GM21528 (cell line): Measurements from ENCODE around the gene SYNDIG1.

Experiments
- ATAC-seq: cut with Tn5 transposase; IDR thresholded peaks from one replicate; pipeline ENCODE4 v1.9.1; 2021; ENCODE audit warnings: mild to moderate bottlenecking, moderate library complexity; ENCODE audit not compliant: unreplicated experiment, low FRiP score

The SYNDIG1 gene

GRCh38 chr20:24649787-24650490, 180.5 kb downstream of the SYNDIG1 start:
- ATAC-seq, result no peak

DNA sequence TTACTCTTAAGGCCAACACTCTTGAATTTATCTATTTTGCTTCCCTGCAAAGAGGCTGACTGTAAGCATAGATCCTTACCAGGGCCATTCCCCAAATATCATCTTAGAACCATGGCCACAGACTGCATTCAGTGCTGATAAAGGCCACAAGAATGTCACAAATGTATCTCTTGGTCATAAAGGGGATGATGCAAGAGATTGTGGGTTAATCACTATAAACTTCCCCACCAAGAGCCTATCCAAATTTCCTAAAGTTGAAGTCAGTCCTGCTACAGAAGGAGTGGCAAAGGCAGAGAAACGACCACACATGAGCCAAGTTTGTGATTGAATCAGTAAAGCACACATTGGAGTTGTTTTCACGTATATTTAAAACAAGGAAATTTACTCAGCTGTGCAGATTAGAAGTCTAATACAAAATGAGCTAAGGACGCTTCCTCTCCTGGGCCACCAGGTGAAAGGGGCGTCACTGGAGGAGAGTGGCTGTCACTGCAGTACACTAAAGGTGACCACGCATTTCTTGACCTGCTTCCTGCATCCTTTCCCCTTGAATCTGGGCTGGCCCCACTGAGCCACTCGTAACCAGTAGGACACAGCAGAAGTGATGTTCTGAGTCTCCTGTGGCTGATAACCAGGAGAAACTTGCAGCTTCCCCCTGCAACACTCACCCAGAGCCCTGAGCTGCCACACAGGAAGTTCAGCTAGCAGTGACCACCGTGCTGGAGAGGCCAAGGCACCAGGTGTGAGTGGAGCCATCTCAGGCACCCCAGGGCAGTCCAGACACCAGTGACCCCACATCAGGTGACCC, 181.9 kb downstream of the SYNDIG1 start:
- ATAC-seq, result no peak

DNA sequence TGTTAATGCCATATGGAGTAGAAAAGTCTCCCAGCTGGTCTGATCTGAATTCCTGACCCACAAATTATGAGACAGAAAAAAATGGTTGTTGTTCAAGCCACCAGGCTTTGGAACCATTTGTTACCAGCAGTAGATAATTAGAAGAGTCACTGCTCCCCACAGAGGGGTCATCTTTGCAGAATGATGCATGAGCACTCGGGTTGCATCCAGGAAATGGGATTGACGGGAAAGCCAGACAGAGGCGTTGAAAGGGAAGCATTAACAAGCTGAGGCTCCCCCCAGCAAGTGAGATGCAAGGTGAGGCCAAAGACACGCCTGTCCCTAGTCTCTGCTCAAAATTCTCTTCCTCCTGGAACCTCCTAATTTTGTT, 182.5 kb downstream of the SYNDIG1 start:
- no peak for ATAC-seq

DNA sequence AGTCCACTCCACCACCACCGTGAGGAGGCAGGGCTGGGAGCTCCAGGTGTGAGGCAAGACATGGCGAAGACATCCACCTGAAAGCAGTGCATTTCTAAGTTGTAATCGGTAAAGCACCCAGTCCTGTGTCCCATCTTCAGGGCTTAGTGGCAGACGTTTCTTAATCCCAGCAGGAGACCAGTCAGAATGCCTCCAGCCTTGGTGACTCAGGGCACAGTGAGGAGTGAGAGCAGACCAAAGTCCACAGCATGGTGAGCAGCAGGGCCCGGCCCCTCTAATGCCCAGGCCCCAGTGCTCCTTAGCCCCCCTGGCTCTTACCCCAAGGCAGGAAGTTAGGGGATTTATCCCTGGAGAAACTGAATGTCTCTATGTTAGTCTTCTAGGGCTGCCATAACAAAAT, 183.9 kb downstream of the SYNDIG1 start:
- ATAC-seq, result no peak

- ATAC-seq, result no peak
Measured at GRCh38 chr20:24654425-24654824, 185.0 kb downstream of the SYNDIG1 start.

DNA sequence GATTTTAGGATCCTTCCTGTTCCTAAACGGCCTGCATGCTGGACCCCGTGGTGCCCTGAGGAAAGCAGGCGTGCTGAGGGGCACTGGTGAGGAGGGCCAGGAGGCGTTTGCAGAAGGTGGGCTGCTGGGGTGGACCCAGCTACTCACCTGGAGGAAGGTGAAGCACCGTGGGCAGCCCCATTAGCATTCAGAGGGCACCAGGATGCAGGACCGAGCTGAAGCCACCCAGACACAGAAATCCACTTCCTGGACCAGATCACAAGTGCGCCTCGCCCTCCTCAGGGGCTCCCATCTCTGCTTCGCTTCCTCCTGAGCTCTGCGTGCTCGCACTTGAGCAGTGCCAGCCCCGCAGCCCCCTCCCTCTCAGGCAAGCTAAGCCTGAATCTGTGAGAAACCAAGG, 187.0 kb downstream of the SYNDIG1 start:
- no peak for ATAC-seq

DNA sequence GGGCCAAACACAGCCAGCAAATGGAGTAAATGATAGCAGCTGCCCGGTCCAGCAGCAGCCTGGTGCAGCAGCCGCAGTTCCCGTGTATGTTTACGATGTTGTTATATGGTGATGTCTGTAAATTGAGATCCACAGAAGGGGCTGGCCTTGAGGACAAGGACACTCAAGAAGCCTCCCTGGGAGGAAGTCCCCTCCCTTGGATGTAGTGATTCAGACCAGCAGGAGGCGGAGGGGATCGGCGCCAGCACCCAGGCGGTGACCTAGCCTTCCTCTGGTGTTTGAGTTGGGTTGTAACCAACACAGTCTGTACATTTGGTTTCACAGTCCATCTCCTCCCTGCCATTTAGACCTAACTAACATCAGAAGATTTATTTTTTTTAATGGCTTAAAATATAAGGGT, 187.8 kb downstream of the SYNDIG1 start:
- ATAC-seq, result no peak

DNA sequence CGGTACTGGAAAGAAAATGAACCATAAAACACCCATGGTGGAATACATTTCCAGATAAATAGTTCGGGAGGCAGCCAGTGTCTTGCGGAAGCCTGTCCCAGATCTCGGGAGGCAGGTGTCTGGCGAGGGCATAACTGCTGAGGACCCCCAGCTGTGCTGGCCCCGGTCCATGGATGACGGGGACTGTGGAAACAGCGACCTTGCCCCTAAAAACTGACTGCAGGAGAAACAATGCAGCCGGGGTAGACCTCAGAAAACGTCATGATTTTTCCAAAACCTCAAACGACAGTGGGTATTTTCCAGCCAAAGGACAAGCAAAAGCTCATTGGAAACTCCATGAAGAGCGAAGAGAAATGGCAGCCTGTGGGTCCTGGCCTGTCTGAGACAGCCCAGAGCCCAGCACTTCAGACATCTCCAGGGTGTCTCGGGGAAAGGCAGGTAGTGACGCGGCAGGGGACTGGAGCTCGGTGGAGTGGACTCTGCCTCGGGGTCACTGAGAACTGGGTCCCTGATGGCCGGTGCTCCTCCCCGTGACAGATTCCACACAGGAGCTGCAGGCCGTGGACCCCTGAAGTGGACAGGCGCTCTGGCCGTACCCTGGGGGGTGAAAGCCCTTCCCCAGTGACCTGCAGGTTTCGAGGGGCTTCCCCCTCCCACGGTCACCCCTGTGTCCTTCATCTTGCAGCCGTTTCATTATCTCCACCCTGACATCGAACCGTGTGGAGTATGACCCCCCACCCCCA, 188.6 kb downstream of the SYNDIG1 start:
- no peak for ATAC-seq

DNA sequence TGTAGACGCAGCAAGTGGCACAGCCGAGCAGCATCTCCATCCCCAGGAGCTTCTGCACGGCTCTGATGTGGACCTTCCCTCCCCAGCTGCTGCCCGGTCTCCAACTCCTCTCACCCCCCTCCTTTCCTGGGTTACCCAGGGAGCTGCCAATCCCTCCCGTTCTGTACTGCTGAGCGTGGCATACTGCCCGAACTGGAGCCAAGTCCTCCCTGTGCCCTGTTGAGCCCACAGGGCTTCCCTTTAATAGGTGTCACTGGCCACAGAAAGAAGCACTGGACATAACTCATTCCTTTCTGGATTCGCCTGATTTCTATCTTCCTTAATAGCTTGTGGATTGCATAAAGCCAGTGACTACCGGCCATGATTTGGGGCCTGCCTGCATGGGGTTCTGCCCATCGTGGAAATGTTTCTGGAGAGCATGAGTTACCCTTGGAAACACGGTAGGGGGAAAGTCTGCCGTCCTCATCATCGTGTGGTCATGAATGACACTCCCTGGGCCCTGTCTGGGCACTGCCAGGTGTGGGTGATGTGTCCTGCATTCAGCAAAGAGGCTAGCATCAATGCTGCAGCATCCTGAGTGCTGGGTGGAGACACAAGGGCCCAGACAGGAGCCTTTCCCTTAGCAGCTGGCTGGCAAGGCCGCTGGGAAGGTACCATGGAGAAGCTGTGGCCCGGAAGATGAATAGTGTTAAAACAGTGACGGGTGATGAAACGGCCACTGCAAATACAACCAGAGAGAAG, 189.7 kb downstream of the SYNDIG1 start:
- ATAC-seq, result no peak

- no peak for ATAC-seq
Measured at GRCh38 chr20:24659835-24660234, 190.4 kb downstream of the SYNDIG1 start.

- no peak for ATAC-seq
Measured at GRCh38 chr20:24660651-24661050, 191.2 kb downstream of the SYNDIG1 start.

- ATAC-seq, result no peak
Measured at GRCh38 chr20:24661255-24661654, 191.8 kb downstream of the SYNDIG1 start.

DNA sequence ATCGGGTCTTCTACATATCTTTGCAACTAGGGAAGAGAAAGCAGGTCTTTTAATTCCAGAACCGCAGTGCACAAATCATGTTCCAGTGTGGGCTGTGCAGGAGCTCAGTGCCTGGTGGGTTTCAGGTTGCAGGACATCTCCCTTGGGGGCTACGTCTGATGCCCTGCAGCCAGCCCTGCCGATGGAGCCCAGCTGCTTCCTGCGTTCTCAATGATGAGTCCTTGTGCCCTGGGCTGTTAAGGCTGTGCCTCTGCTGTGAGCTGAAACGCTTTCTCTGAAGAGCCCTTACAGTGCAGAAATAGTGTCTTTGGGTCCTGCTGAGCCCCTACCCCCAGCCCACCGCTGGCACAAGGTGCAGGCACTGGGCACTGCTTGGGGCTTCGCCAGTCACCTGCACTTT, 192.9 kb downstream of the SYNDIG1 start:
- ATAC-seq, result no peak

DNA sequence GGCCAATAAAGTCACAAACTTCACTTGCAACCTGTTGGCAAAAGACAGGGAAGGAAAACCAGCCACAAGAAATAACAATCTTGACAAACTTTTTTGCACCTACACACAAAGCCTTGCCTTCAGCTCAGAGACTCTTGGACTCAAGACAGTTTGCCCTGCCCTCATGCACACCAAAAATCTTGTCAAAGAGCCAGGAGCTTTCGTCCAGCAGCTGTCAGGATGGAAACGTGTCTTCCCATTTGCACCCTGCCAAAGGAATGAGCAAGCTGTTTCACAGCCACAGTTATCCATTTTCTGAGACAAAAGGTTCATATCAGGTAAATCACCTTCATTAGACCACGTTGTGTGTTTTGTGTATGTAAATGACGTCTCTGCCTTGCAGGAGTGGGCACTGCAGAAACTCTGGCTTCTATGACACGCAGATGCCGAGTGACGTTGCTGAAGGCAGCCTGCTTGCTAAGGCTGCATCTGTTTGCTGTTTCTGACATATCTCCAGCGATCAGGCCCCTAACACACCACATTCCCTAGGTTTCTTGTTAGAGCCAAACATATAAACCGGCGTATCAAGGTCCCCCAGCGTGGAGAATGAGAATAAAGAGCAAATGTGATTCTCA, 193.4 kb downstream of the SYNDIG1 start:
- no peak for ATAC-seq

GRCh38 chr20:24663496-24663895, 194.1 kb downstream of the SYNDIG1 start:
- ATAC-seq, result no peak

DNA sequence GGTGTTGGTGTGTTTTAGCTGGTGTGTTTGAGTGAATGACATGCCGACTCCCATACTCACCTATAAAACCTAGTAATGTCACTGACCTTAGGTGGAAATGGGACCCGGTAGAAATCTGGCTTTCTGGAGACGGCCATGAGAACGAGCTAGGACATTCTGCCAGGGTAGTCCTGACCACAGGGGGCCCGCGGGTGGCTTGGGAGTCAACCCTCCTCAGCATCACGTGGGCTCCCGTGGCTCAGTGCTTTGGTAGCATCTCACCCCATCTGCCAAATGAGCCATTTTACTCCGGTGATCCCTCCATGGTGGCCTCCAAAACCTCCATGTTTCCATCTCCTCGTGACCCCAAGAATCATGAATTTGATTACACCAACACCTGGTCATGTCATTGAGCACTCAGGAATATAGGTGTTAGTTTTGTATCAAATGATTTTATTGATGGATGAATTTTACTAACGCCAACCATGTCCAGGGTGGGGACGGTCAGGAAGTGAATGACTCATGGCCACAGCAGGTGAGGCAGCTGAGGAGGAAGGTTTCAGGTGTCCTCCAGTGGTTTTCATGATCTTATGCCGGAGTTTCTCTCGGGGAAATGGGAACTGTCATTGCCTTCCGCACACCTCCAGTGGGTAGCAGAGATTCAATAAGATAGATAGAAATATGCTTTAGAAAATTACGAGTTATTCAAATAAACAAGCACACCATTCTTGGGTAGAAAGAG, 195.0 kb downstream of the SYNDIG1 start:
- no peak for ATAC-seq

- ATAC-seq, result no peak
Measured at GRCh38 chr20:24665196-24665595, 195.8 kb downstream of the SYNDIG1 start.

- ATAC-seq, result no peak
Measured at GRCh38 chr20:24665741-24666191, 196.3 kb downstream of the SYNDIG1 start.

GRCh38 chr20:24667689-24668383, 198.4 kb downstream of the SYNDIG1 start:
- ATAC-seq, result no peak
